GM21360 (cell line): ENCODE data around the gene KANSL3.
A peak's percentile ranks its signal among the peaks of the same experiment; 100 is the strongest.
"Not testable (repeated sequence)": the region's sequence is repeated elsewhere in the genome, so short reads cannot be mapped to it uniquely, and the experiment has no call there.

Experiments
- ATAC-seq: cut with Tn5 transposase; IDR thresholded peaks from one replicate; pipeline ENCODE4 v1.9.1; 2021; ENCODE audit warnings: mild to moderate bottlenecking, moderate library complexity; ENCODE audit not compliant: unreplicated experiment

Gene KANSL3

DNA sequence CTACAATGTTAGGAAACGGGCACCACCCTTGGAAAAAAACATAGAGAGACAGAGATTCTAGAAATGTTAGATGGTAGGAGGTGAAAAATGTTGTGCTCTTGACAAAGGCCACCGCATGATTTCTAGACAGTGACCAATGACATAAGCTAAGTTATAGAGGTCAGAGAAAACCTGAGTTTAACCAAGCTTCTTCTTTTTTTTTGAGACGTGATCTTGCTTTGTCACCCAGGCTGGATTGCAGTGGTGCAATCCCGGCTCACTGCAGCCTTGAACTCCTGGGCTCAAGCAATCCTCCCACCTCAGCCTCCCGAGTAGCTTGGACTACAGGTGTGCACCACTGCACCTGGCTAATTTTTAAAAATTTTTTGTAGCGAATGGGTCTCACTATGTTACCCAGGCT, 17.4 kb upstream of the KANSL3 start:
- ATAC-seq = no peak

DNA sequence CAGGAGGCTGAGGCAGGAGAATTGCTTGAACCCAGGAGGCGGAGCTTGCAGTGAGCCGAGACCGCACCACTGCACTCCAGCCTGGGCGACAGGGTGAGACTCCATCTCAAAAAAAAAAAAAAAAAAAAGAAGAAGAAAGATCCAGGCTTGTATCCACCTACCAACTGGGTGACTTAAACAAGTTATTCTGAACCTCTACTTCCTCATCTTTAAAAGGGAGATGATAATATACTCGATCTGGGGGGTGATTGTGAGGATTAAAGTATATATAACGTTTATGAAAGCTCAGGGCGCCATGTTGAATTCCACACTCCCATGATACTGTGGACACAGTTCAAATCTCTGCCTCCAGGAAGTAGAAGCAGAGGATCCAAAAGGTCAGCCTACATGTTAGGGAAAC, 16.7 kb upstream of the KANSL3 start:
- ATAC-seq = not testable (repeated sequence)

DNA sequence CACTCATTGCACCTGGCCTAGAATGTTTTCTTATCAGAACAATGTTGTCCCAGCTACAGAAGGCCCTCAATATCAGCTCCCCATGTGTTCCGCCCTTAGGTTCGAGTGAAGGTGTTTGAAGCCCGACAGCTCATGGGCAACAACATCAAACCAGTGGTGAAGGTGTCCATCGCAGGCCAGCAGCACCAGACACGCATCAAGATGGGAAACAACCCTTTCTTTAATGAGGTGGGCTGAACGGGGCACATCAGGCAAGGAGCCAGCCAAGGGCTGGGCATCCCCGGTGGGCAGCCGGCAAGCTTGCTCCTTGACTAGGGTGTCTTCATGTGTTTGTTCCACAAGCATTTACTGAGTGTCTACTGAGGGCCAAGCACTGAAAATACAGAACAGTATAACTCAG, 13.7 kb upstream of the KANSL3 start:
- ATAC-seq = no peak

DNA sequence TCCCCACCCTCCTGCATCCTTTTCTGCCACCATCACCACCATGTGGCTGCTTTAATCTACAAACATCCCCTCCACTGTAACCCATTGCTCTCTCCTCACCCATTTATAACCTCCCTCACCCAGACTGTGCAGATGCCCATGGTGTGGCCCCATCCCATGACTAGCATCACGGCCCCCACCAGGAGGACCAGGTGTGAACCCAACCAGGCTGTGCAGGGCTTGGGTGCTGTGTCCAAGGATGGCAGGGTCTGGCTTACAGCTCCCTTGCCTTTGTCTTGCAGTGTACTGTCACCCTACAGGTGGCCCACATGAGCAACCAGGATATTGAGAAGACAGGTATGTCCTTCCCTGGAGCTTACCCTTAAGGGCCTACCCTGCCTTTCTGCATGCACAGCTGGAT, 11.2 kb upstream of the KANSL3 start:
- no peak for ATAC-seq

- ATAC-seq = no peak
These were observed 10.3 kb upstream of the KANSL3 start for GRCh38 chr2:96648306-96648930.

DNA sequence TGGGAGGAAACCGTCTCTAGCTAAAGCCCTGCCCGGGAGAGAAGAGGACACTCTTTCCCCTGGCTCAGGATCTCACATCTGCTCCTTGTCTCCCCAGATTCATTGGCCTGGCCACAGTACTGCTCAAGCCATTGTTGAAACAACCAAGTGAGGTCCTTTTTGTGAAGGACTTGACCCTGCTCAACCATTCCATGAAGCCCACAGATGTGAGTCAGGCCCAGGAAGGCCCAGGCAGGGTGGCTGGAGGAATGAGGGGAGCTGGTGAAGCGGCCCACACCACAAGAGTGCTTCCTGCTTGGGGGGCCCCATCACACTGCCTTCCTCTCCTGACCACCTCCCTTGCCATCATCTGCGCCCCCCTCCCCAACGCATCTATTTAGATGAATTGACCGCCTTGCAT, 9.6 kb upstream of the KANSL3 start:
- ATAC-seq = no peak

DNA sequence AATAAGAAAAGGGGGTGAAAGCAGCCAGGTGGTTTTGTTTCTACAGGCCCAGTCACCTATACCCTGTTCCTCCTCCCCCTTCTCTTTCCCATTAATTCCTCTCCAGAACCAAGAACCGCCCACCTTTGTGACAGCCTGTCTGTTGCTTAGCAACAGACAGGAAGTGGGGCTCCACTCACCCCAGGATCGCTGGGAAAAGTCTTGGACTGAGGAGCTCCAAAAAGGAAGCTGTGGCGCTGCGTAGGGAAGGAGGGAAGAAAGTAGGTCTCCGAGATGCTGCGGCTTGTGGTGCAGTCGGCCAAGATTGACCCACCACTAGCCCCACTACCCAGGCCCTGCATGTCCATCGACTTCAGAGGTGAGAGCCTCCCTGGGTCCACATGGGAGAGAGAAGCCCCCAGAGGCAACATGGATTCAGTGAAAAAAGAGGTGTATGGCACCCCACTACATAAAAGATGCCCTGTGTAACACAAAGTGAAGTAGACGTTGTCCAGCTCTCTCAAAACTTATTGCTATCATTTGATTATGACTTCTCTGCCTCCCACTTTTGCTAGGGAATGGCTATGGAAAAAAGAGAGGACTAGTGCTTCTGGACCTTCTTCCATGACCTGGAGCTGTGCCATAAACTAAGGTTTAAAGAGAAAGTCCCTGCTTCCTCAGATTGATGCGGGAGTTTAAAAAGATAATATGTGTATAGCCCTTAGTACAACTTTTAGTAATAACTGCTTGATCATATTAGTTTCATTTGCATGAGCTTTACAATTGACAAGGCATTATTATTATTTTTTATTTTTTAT, 4.7 kb upstream of the KANSL3 start, which contains the start of gene FER1L5:
TSS of gene FER1L5 (plus strand) at position 201 of the 797 bp plus-strand sequence. CDS start at position 274, 73 bp downstream.
- ATAC-seq = no peak

- peak; percentile 67 for ATAC-seq
These were observed 548 bp downstream of the KANSL3 start for GRCh38 chr2:96637385-96638143.

DNA sequence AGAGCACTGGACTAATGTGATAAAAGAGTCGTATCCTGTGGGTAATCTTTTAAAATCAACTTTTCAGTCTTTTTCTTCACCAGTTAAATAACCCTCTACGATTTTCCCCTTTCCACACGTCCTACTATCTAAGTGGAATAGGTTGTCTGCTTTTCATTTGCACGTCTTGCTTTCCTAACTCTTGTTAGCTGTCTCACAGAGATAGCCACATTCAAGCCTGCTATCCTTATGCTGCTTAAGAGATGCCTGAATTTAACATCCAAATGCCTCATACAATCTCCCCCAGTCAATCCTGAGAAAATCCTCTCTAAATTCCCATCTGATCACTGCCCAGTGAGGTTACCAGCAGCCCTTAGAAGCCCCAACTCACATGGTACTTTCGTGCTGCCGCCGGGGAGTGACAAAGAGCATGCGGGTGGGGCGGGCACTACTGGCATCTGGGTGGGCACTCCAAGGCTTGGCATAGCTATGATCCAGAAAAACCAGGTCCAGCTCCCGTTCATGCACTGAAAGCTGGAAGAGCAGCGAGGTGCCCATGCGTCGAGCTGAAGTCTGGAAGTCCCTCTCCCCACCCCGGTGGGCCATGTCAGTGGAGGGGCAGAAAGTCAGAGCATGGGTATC, 1.5 kb downstream of the KANSL3 start:
- ATAC-seq = no peak

GRCh38 chr2:96633641-96634040, 4.5 kb downstream of the KANSL3 start:
- no peak for ATAC-seq

DNA sequence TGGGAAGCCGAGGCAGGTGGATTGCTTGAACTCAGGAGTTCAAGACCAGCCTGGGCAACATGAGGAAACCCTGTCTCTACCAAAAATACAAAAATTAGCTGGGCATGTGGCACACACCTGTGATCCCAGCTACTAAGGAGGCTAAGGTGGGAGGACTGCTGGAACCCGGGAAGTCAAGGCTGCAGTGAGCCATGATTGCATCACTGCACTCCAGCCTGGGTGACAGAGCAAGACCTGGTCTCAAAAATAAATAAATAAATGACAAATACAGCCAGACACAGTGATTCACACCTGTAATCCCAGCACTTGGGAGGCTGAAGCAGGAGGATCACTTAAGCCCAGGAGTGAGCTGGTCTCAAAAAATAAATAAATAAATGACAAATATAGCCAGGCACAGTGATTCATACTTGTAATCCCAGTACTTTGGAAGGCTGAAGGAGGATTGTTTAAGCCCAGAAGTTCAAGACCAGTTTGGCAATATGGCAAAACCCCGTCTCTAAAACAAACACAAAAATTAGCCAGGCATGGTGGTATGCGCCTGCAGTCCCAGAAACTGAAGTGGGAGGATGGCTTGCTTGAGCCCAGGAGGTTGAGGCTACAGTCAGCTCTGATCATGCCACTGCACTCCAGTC, 6.2 kb downstream of the KANSL3 start:
- no peak for ATAC-seq

DNA sequence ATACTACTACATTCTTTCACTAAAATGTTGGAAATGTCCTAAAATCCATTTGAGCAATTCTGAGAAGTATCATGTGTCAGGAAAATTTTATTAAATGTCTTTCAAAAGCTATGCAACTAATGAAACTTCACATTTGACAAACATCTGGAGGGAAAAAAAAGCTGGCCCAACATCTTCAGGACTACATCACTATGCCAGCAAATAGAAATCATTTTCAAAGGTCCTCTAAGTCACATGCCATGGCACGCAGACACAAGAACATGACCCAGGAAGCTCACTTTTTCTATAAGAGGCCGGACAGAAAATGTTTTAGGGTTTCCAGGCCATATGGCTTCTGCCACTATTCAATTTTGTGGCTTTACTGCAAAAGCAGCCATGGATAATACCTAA, 11.6 kb downstream of the KANSL3 start:
- no peak for ATAC-seq

GRCh38 chr2:96625571-96626552, 12.2 kb downstream of the KANSL3 start:
- no peak for ATAC-seq

GRCh38 chr2:96623116-96623515, 15.0 kb downstream of the KANSL3 start:
- ATAC-seq = no peak

- no peak for ATAC-seq
These were observed 15.6 kb downstream of the KANSL3 start for GRCh38 chr2:96622544-96622943.

DNA sequence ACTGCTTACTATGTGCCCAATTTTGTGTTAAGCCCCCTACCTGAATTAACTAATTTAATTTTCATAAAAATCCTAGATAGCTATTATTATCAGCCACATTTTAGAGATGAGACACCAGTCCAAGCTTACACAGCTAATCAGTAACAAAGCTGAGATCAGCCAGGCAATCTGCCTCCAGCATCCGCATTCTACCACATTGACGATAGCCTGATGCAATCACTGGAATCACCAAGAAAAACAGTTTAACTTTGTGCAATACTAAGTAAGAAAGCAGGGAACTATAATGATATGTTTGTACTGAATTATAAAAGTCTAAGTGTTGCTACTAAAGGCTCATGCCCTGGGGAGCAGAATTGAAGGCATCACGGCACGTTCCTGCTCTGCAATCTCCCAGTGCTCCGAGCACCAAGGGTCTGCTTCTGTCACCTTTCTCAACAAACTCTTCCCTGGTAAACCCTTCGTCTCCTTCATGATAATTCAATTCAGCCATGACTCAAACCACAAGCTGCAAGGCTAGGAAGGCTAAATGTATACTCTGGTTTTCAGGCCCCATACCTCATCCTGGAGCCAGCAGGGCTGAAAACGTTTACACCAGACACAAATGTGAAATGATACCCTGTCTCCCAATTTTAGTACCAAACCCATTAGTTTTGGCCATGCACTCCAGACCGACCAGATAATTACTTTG, 19.4 kb downstream of the KANSL3 start:
- no peak for ATAC-seq

- ATAC-seq = no peak
These were observed 21.1 kb downstream of the KANSL3 start for GRCh38 chr2:96617012-96617411.

DNA sequence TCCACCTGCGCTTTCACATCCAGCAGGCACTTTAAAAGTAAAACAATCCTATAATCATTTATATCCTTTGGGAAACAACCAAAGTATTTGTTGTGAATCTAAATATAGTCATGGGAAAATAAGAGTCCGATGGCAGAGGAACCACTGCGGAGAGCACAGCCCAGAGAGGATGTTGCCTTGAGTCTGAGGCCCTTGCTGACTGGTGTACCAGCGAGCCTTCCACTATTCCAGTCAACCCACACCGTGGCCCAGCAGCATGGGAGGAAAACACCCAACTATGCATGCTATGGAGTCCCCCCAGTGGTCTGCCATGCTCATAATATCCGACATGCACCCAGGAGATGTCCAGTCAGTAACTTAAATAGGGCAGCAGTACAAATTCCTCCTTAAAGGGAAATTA, 21.6 kb downstream of the KANSL3 start:
- no peak for ATAC-seq

- no peak for ATAC-seq
These were observed 22.0 kb downstream of the KANSL3 start for GRCh38 chr2:96616128-96616527.
